ENCODE measurements around the gene ZNF516. TPM values are rescaled to one million over a fixed set of nuclear protein-coding genes. Genes with fewer than 3 reads are reported as not detected.
A peak's percentile ranks its signal among the peaks of the same experiment; 100 is the strongest.

The ZNF516 gene
- total RNA-seq, 2 donors from 2014 or later = 3.7 to 22.8 TPM

- Mint-ChIP-seq H3K4me1 (peaks cover 20% of the 10 kb centered on the region), H3K27ac (no peak overlapping the region), H3K9me3 (no peaks in the 10 kb centered on the region), H3K4me3 (peak overlapping the region; percentile 89), H3K27me3 (no peaks in the 10 kb centered on the region), H3K36me3 (ENCODE audit: low read depth) (peaks cover 18% of the 10 kb centered on the region)
- no peak for ATAC-seq (replicated peaks)
Measured at GRCh38 chr18:76489081-76489480, 6.0 kb downstream of the ZNF516 start.

DNA sequence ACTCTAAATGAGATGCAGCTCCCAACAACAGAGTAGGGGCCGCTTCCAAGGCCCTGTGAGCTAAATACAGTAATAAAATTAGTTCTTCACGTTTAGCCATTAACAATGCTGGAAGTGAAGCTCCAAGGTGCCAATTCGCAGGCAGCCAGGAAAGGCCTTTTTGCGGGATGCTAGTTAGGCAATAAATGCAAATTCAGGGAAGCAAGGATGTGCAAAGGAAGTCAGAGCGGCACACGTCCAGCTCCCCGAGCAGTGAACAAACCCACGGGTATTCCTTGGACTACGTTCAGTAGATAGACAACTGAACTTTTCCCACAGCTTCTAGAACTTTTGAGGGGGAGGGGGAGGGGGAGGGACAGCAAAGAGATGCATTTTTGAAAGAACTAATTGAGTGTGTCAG is 6.9 kb downstream of the ZNF516 start:
- Mint-ChIP-seq H3K4me1 (peaks cover 16% of the 10 kb centered on the region), H3K9me3 (no peaks in the 10 kb centered on the region), H3K4me3 (no peak overlapping the region), H3K36me3 (ENCODE audit: low read depth) (peaks cover 25% of the 10 kb centered on the region), H3K27me3 (no peaks in the 10 kb centered on the region), H3K27ac (no peak overlapping the region)
- no peak for ATAC-seq (replicated peaks)

- Mint-ChIP-seq H3K9me3 (no peaks in the 10 kb centered on the region), H3K27ac (no peak overlapping the region), H3K4me3 (no peak overlapping the region), H3K27me3 (no peaks in the 10 kb centered on the region), H3K4me1 (peaks cover 16% of the 10 kb centered on the region), H3K36me3 (ENCODE audit: low read depth) (peaks cover 24% of the 10 kb centered on the region)
- ATAC-seq (replicated peaks) = no peak
Measured at GRCh38 chr18:76487782-76488181, 7.3 kb downstream of the ZNF516 start.

DNA sequence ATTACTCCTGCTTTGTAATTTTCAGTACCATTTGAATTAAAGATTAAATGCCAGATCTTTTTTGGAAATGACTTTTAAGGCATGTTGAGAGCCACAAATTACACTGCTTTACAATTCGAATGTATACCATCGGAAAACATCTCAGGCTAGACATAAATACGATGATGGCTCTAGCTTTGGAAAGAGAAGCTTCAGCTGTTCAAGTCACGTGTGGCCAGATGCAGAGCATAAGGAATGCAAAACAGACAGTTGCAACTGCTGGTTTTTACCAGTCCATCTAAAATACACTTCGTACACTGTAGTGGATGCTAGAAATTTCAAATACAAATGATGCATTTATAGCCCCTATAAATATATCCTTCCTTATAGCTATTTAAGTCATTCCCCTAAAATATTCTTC is 8.0 kb downstream of the ZNF516 start:
- H3K4me1 Mint-ChIP-seq = peaks cover 14% of the 10 kb centered on the region
- H3K36me3 Mint-ChIP-seq (ENCODE audit: low read depth) = peaks cover 24% of the 10 kb centered on the region
- no peak for ATAC-seq (replicated peaks)
- H3K27ac Mint-ChIP-seq = no peak overlapping the region
- no peak overlapping the region for H3K4me3 Mint-ChIP-seq
- H3K27me3 Mint-ChIP-seq = no peaks in the 10 kb centered on the region
- no peaks in the 10 kb centered on the region for H3K9me3 Mint-ChIP-seq

GRCh38 chr18:76486574-76486973 is 8.5 kb downstream of the ZNF516 start:
- no peaks in the 10 kb centered on the region for H3K27me3 Mint-ChIP-seq
- H3K4me3 Mint-ChIP-seq = no peak overlapping the region
- H3K9me3 Mint-ChIP-seq = no peaks in the 10 kb centered on the region
- H3K36me3 Mint-ChIP-seq (ENCODE audit: low read depth) = peaks cover 19% of the 10 kb centered on the region
- peaks cover 12% of the 10 kb centered on the region for H3K4me1 Mint-ChIP-seq
- H3K27ac Mint-ChIP-seq = no peak overlapping the region
- ATAC-seq (replicated peaks) = no peak

- H3K27ac Mint-ChIP-seq = no peak overlapping the region
- peaks cover 19% of the 10 kb centered on the region for H3K36me3 Mint-ChIP-seq (ENCODE audit: low read depth)
- no peak overlapping the region for H3K4me3 Mint-ChIP-seq
- no peaks in the 10 kb centered on the region for H3K9me3 Mint-ChIP-seq
- no peaks in the 10 kb centered on the region for H3K27me3 Mint-ChIP-seq
- H3K4me1 Mint-ChIP-seq = peaks cover 12% of the 10 kb centered on the region
- ATAC-seq (replicated peaks) = no peak
Measured at GRCh38 chr18:76486038-76486437, 9.0 kb downstream of the ZNF516 start.

DNA sequence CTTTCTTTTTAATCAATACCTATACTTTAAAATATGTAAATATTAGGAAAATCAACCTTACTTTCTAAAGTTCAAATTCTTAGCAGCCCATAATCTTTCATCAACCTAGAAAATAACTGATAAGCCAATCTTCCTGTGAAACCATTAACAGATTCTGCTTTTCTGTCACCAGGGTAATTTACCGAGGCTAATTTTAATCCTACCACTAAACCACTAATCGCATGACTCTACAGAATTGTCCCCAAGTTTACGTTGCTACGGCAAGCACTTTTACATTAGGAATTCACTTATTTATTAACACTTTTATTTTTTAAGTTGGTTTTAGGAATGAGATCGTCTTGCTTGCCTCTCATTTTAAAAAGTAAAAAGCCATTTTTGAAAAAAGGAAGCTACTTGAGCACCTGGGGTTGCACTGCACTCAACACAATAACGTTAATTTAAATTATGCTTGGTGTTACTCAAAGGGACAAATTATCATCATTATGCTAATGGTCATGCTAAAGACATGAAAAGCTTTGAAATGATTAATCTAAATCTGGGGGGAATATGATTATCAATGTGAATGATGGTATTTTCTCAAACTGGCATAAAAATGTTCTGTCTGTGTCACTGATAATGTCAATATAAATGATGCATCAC is 10.2 kb downstream of the ZNF516 start:
- no peak for ATAC-seq (replicated peaks)
- no peak overlapping the region for H3K4me3 Mint-ChIP-seq
- H3K27me3 Mint-ChIP-seq = no peaks in the 10 kb centered on the region
- H3K27ac Mint-ChIP-seq = no peak overlapping the region
- no peaks in the 10 kb centered on the region for H3K9me3 Mint-ChIP-seq
- H3K4me1 Mint-ChIP-seq = peaks cover 12% of the 10 kb centered on the region
- H3K36me3 Mint-ChIP-seq (ENCODE audit: low read depth) = peaks cover 15% of the 10 kb centered on the region

- no peaks in the 10 kb centered on the region for H3K27me3 Mint-ChIP-seq
- ATAC-seq (replicated peaks) = no peak
Measured at GRCh38 chr18:76483780-76484179, 11.3 kb downstream of the ZNF516 start.

GRCh38 chr18:76482971-76483691 is 11.9 kb downstream of the ZNF516 start:
- Mint-ChIP-seq H3K4me3 (no peak overlapping the region), H3K36me3 (ENCODE audit: low read depth) (peaks cover 15% of the 10 kb centered on the region), H3K27me3 (no peaks in the 10 kb centered on the region), H3K27ac (no peak overlapping the region), H3K9me3 (no peaks in the 10 kb centered on the region), H3K4me1 (peaks cover 12% of the 10 kb centered on the region)
- ATAC-seq (replicated peaks) = no peak

More at GRCh38 chr18:76483780-76484179, 11.3 kb downstream of the ZNF516 start:
- H3K4me1 Mint-ChIP-seq = peaks cover 12% of the 10 kb centered on the region
- no peak overlapping the region for H3K27ac Mint-ChIP-seq
- no peak overlapping the region for H3K4me3 Mint-ChIP-seq
- H3K36me3 Mint-ChIP-seq (ENCODE audit: low read depth) = peaks cover 15% of the 10 kb centered on the region
- no peaks in the 10 kb centered on the region for H3K9me3 Mint-ChIP-seq

DNA sequence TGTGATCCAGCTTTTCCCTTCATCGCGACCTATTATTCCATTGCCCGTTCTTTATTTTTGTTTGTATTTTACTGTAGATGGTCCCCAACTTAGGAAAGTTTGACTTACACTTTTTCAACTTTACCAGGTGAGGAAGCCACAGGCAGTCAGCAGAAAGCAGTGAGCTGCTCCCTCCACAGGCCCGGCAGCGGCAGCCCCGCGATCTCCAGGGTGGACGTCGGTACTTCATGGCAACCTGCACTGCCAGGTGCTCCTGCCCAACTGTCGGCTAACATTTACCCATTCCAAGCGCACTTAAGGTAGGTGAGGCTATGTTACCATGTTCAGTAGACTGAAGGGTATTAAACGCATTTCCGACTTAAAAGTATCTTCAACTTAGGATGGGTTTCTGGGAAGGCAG is 12.8 kb downstream of the ZNF516 start:
- H3K4me1 Mint-ChIP-seq = peaks cover 17% of the 10 kb centered on the region
- H3K4me3 Mint-ChIP-seq = no peak overlapping the region
- H3K27ac Mint-ChIP-seq = no peak overlapping the region
- no peak for ATAC-seq (replicated peaks)
- peaks cover 15% of the 10 kb centered on the region for H3K36me3 Mint-ChIP-seq (ENCODE audit: low read depth)
- no peaks in the 10 kb centered on the region for H3K9me3 Mint-ChIP-seq
- no peaks in the 10 kb centered on the region for H3K27me3 Mint-ChIP-seq

GRCh38 chr18:76480913-76481312 is 14.1 kb downstream of the ZNF516 start:
- H3K36me3 Mint-ChIP-seq (ENCODE audit: low read depth) = peaks cover 15% of the 10 kb centered on the region
- H3K9me3 Mint-ChIP-seq = no peaks in the 10 kb centered on the region
- H3K27me3 Mint-ChIP-seq = no peaks in the 10 kb centered on the region
- H3K4me3 Mint-ChIP-seq = no peak overlapping the region
- no peak for ATAC-seq (replicated peaks)
- peaks cover 12% of the 10 kb centered on the region for H3K4me1 Mint-ChIP-seq
- H3K27ac Mint-ChIP-seq = no peak overlapping the region

- H3K4me1 Mint-ChIP-seq = peaks cover 18% of the 10 kb centered on the region
- no peak overlapping the region for H3K27ac Mint-ChIP-seq
- H3K9me3 Mint-ChIP-seq = no peaks in the 10 kb centered on the region
- ATAC-seq (replicated peaks) = no peak
- peaks cover 15% of the 10 kb centered on the region for H3K36me3 Mint-ChIP-seq (ENCODE audit: low read depth)
- no peaks in the 10 kb centered on the region for H3K27me3 Mint-ChIP-seq
- H3K4me3 Mint-ChIP-seq = no peak overlapping the region
Measured at GRCh38 chr18:76479351-76480238, 15.4 kb downstream of the ZNF516 start.

GRCh38 chr18:76476665-76477561 is 18.1 kb downstream of the ZNF516 start:
- Mint-ChIP-seq H3K4me3 (peak overlapping the region; percentile 53), H3K36me3 (ENCODE audit: low read depth) (no peaks in the 10 kb centered on the region)
- peak; percentile 43 for ATAC-seq (replicated peaks)

More at GRCh38 chr18:76476665-76477561, 18.1 kb downstream of the ZNF516 start:
- Mint-ChIP-seq H3K4me1 (peaks cover 31% of the 10 kb centered on the region), H3K27ac (no peak overlapping the region), H3K9me3 (no peaks in the 10 kb centered on the region), H3K27me3 (no peaks in the 10 kb centered on the region)

Data from activated T-helper 17 cell treated with anti-CD3 and anti-CD28 coated beads, Interleukin-2, amount 50 U/mL, for 72 hours (primary cell).